Caco-2 (cell line): ENCODE results near the gene SERGEF. TPM values are rescaled to one million over a fixed set of nuclear protein-coding genes. Genes with fewer than 3 reads are reported as not detected.

Source experiments
- BruUV-seq: library from RNA; stranded (reverse); fragments of 400-500 nt; replicated peaks from 2 replicates; lab custom pipeline; 2021; lab: Mats Ljungman, UMichigan
- CTCF ChIA-PET: fragments of 300-600 bp; sonication (Branson Sonifier 250); formaldehyde crosslinking; loops from one replicate; lab custom pipeline; 2022; ENCODE audit warnings: antibody characterized with exemption; lab: Charles Lee
- POLR2A ChIA-PET: fragments of 300-600 bp; sonication (Branson Sonifier 250); formaldehyde crosslinking; loops from one replicate; lab custom pipeline; 2022; ENCODE audit warnings: antibody characterized with exemption; lab: Charles Lee
- DNase-seq, 2 experiments: peaks; one replicate each; pipeline versions ENCODE4 v3.0.0 to v3.0.0-alpha.2; 2020 to 2022
- H3K27me3 ChIP-seq: replicated peaks from 2 replicates; pipeline ENCODE4 v1.6.0; 2011; ENCODE audit warnings: low read length; ENCODE audit not compliant: control insufficient read depth, insufficient read depth
- H3K36me3 ChIP-seq: 2 replicates; pipeline ENCODE4 v1.5.1; 2011; ENCODE audit warnings: low read length; ENCODE audit not compliant: control insufficient read depth, insufficient read depth
- H3K4me1 ChIP-seq: fragments of 250-450 bp; sonication (Bioruptor Pico); 2 replicates; pipeline ENCODE4 v1.5.1; 2020; ENCODE audit warnings: mild to moderate bottlenecking
- H3K4me3 ChIP-seq: 2 replicates; pipeline ENCODE4 v1.5.1; 2011; ENCODE audit warnings: low read depth, mild to moderate bottlenecking, control low read depth, low read length
- H3K9me3 ChIP-seq: fragments of 250-450 bp; sonication (Bioruptor Pico); 2 replicates; pipeline ENCODE4 v1.5.1; 2020; ENCODE audit warnings: mild to moderate bottlenecking, moderate library complexity
- H3K27ac Mint-ChIP-seq: one replicate; pipeline ENCODE4 v1.8.0; 2022; ENCODE audit warnings: mixed read lengths; ENCODE audit not compliant: unreplicated experiment
- H3K27me3 Mint-ChIP-seq: one replicate; pipeline ENCODE4 v1.8.0; 2022; ENCODE audit warnings: mixed read lengths; ENCODE audit not compliant: insufficient read depth, unreplicated experiment
- H3K36me3 Mint-ChIP-seq: one replicate; pipeline ENCODE4 v1.8.0; 2022; ENCODE audit warnings: mild to moderate bottlenecking, mixed read lengths; ENCODE audit not compliant: insufficient read depth, unreplicated experiment
- H3K4me1 Mint-ChIP-seq: one replicate; pipeline ENCODE4 v1.8.0; 2022; ENCODE audit warnings: low read depth, mixed read lengths; ENCODE audit not compliant: unreplicated experiment
- H3K4me3 Mint-ChIP-seq: one replicate; pipeline ENCODE4 v1.8.0; 2022; ENCODE audit warnings: mild to moderate bottlenecking, moderate library complexity, mixed read lengths; ENCODE audit not compliant: unreplicated experiment
- H3K9me3 Mint-ChIP-seq: one replicate; pipeline ENCODE4 v1.8.0; 2022; ENCODE audit warnings: mixed read lengths; ENCODE audit not compliant: unreplicated experiment
- intact Hi-C: fragments of 100-400 bp; cut with micrococcal nuclease; formaldehyde crosslinking; loops from one replicate; pipeline ENCODE4 v1.10.0; 2022; ENCODE audit not compliant: unreplicated experiment
- total RNA-seq: library from RNA; stranded (reverse); gene quantifications from 2 replicates; pipeline ENCODE4 v1.2.3, GENCODE V29; 2022
- TF ChIP-seq, protein P1 (sequence below), 2 experiments: fragments of 200-600 bp in 1 of 2; IDR thresholded peaks; 1 replicate in 1 of 2; 2 replicates in 1 of 2; pipeline versions ENCODE4 v1.5.1 to v1.8.0; 2011 to 2022; ENCODE audit warnings: antibody characterized with exemption in 1 of 2, control low read depth in 1 of 2, inconsistent platforms in 1 of 2, low read depth in 1 of 2, low read length in 1 of 2, mild to moderate bottlenecking in 1 of 2, moderate library complexity in 1 of 2; ENCODE audit not compliant: insufficient read depth in 1 of 2, severe bottlenecking in 1 of 2, unreplicated experiment in 1 of 2

SERGEF gene
- total RNA-seq, 1 experiment from 2014 or later, result 17.5 TPM

DNA sequence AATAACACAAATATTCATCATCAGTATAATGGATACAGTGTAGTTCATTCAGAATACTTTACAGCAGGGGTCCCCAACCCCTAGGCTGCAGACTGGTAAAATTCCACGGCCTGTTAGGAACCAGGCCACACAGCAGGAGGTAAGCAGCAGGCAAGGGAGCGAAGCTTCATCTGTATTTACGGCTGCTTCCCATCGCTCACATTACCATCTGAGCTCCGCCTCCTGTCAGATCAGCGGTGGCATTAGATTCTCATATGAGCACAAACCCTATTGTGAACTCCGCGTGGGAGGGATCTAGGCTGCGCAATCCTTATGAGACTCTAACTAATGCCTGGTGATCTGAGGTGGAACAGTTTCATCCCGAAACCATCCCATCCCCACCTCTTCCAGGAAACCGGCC, 125.1 kb downstream of the SERGEF start:
- Histone ChIP-seq H3K4me3 (no peak overlapping the region), H3K27me3 (no peaks in the 10 kb centered on the region), H3K4me1 (no peaks in the 10 kb centered on the region), H3K9me3 (no peaks in the 10 kb centered on the region), H3K36me3 (no peaks in the 10 kb centered on the region)
- Mint-ChIP-seq H3K4me1 (no peaks in the 10 kb centered on the region), H3K4me3 (no peak overlapping the region), H3K36me3 (no peaks in the 10 kb centered on the region), H3K27me3 (no peaks in the 10 kb centered on the region), H3K27ac (no peak overlapping the region), H3K9me3 (no peaks in the 10 kb centered on the region)
- ChIA-PET POLR2A (no interaction called here), CTCF (no interaction called here)
- intact Hi-C loops, result no loop called here
- no TSS peak for BruUV-seq
- TF ChIP-seq, protein P1, sequence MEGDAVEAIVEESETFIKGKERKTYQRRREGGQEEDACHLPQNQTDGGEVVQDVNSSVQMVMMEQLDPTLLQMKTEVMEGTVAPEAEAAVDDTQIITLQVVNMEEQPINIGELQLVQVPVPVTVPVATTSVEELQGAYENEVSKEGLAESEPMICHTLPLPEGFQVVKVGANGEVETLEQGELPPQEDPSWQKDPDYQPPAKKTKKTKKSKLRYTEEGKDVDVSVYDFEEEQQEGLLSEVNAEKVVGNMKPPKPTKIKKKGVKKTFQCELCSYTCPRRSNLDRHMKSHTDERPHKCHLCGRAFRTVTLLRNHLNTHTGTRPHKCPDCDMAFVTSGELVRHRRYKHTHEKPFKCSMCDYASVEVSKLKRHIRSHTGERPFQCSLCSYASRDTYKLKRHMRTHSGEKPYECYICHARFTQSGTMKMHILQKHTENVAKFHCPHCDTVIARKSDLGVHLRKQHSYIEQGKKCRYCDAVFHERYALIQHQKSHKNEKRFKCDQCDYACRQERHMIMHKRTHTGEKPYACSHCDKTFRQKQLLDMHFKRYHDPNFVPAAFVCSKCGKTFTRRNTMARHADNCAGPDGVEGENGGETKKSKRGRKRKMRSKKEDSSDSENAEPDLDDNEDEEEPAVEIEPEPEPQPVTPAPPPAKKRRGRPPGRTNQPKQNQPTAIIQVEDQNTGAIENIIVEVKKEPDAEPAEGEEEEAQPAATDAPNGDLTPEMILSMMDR (IDR thresholded peaks at IDR 0.05; ENCODE audit: insufficient read depth in 1 of 2, low read depth in 1 of 2, low read length in 1 of 2, severe bottlenecking in 1 of 2, unreplicated experiment in 1 of 2), result no peak
- DNase-seq, result no peak

DNA sequence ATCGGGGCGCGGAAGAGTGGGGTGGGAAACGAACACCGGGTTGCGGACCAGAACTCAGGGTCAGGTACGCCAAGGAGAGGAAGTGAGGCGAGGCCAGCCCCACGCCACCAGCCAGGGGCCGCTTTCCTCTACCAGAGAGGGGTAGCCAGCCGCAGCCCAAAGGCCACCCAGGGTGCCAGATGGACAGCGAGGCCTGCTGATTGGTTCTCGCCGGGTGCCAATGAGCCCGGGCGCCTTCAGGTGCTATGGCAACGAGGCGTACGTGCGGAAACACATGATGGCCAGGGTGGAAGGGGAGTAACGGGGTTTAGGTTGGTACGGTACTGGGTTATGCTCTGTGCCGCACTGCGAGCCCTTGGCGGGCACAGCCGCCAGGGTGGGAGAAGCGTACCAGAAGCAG, 128.9 kb downstream of the SERGEF start:
- no TSS peak for BruUV-seq
- H3K4me3 Mint-ChIP-seq, result no peak overlapping the region
- peaks cover 4% of the 10 kb centered on the region for H3K4me1 Mint-ChIP-seq
- DNase-seq, result no peak
- H3K27ac Mint-ChIP-seq, result no peak overlapping the region
- Histone ChIP-seq H3K27me3 (no peaks in the 10 kb centered on the region), H3K4me1 (no peaks in the 10 kb centered on the region), H3K9me3 (no peaks in the 10 kb centered on the region), H3K4me3 (no peak overlapping the region), H3K36me3 (no peaks in the 10 kb centered on the region)
- no peaks in the 10 kb centered on the region for H3K9me3 Mint-ChIP-seq
- ChIA-PET POLR2A (no interaction called here), CTCF (interaction anchor here (1.1 kb wide), 1 partner anchor 22 kb away, joined by 4 read pairs; no protein-coding TSS in a partner anchor)
- TF ChIP-seq, protein P1 (IDR thresholded peaks at IDR 0.05; ENCODE audit: insufficient read depth in 1 of 2, low read depth in 1 of 2, low read length in 1 of 2, severe bottlenecking in 1 of 2, unreplicated experiment in 1 of 2), result no peak
- intact Hi-C loops, result no loop called here
- H3K36me3 Mint-ChIP-seq, result no peaks in the 10 kb centered on the region
- no peaks in the 10 kb centered on the region for H3K27me3 Mint-ChIP-seq

DNA sequence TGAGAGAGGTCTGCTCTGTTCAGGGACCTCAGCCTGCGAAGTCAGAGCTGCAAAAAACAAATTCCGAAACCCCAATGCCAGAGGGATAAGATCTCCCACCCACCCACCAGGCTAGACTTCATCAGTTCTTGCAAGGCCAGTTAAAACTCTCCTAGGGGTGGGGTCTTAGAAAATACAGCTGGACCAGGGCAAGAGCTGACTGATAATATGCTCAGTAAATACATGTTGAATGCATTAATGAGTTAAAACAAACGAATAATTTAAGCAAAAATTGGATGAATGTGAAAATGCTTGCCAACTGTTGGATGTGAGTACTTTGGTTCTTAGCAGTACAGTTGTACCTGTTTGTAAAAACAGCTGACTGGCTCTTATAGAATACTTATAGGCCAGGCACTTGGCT, 129.8 kb downstream of the SERGEF start:
- no peaks in the 10 kb centered on the region for H3K9me3 ChIP-seq
- H3K27me3 ChIP-seq, result no peaks in the 10 kb centered on the region
- TF ChIP-seq, protein P1 (IDR thresholded peaks at IDR 0.05; ENCODE audit: insufficient read depth in 1 of 2, low read depth in 1 of 2, low read length in 1 of 2, severe bottlenecking in 1 of 2, unreplicated experiment in 1 of 2), result no peak
- H3K4me1 Mint-ChIP-seq, result peaks cover 9% of the 10 kb centered on the region
- ChIA-PET CTCF (no interaction called here), POLR2A (no interaction called here)
- no peaks in the 10 kb centered on the region for H3K4me1 ChIP-seq
- no peak overlapping the region for H3K27ac Mint-ChIP-seq
- intact Hi-C loops, result no loop called here
- no peaks in the 10 kb centered on the region for H3K27me3 Mint-ChIP-seq
- BruUV-seq, result no TSS peak
- H3K36me3 ChIP-seq, result no peaks in the 10 kb centered on the region
- H3K4me3 Mint-ChIP-seq, result no peak overlapping the region
- no peaks in the 10 kb centered on the region for H3K36me3 Mint-ChIP-seq
- H3K9me3 Mint-ChIP-seq, result no peaks in the 10 kb centered on the region
- H3K4me3 ChIP-seq, result no peak overlapping the region
- DNase-seq, result no peak
